ENCODE measurements around the gene UNKL. TPM values are rescaled to one million over a fixed set of nuclear protein-coding genes. Genes with fewer than 3 reads are reported as not detected.

Gene UNKL
- total and polyA plus RNA-seq, 2 of the 8 experiments (the other 6 are each of a cell fraction or from before 2014, with no cell fraction given), result 25.1 to 31.8 TPM

DNA sequence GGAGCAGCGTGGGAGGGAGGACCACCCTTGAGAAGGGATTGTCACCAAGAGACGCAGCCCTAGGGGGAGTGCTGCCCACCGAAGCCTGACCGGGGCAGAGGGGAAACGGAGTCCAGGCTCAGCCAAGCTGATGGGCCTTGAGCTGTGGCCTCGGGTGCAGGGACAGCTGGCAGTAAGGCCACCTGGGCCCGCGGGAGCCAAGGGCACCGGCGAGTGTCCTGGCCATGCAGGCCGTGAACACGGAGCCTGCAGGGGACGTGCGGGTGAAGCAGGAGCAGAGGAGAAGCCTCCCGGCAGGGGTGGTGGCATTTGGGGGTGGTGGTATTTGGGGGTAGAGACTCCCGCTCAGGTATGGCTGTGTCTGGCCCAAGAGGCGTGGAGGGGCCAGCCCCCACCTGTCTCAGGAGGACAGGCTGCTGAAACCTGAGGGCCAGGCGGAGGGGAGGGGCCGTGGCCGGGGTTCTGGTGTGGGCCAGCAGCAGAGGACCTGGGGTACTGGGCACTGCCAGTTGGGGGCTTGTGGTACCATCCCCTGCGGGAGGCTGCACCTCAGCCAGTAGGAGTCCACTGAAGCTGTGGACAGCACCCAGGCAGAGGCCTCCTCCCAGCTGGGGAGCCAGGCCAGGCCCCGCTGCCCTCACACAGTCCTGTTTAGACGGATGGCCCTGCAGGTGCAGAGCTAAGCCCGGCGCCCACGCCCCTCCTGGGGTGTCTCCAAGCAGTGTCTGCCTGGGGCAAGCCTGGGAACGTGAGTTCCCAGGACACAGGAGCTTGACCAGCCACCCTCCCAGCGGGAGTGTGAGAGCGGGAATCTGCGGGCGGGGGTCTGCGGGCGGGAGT lies 58.2 kb downstream of the UNKL start:
- Histone ChIP-seq H4K8ac (ENCODE audit: extremely low read depth, insufficient read depth, low read length) (0 out of 2 replicates have a peak overlapping the region, but pooled peaks have one; percentile 14), H3K79me1 (ENCODE audit: low read depth, low read length) (peaks cover 21% of the 10 kb centered on the region), H3K36me3 (ENCODE audit: control insufficient read depth in 2 of 4, insufficient read depth in 4 of 4, low read length in 3 of 4) (peaks cover 0 to 3% (median 0%) of the 10 kb centered on the region in 4 experiments; a peak in 1 of 8 replicates), H2BK15ac (ENCODE audit: low read length) (no peak overlapping the region), H3K4me1 (replicated peaks in 1 of 4; ENCODE audit: control insufficient read depth in 3 of 4, insufficient read depth in 4 of 4, low read length in 3 of 4) (0 out of 7 replicates have a peak, but pooled peaks cover 0 to under 1% (median 0%) of the 10 kb centered on the region in 4 experiments), H3K23me2 (ENCODE audit: low read depth, low read length) (peaks cover 10% of the 10 kb centered on the region), H4K91ac (replicated peaks; ENCODE audit: insufficient read length, low read length) (no peak overlapping the region), H3K9me3 (ENCODE audit: insufficient read depth in 2 of 2, low read depth in 1 of 2, low read length in 1 of 2) (no peaks in the 10 kb centered on the region), H3K4me2 (ENCODE audit: insufficient read depth in 1 of 2, low read depth in 2 of 2, low read length in 2 of 2) (no peak overlapping the region), H2BK20ac (ENCODE audit: low read length) (no peak overlapping the region), H3K23ac (ENCODE audit: insufficient read length) (no peak overlapping the region), H2BK5ac (ENCODE audit: low read depth, low read length) (no peak overlapping the region), H4K5ac (ENCODE audit: insufficient read length, low read depth, low read length) (no peak overlapping the region), H2AFZ (ENCODE audit: low read length) (no peak overlapping the region), H2BK120ac (replicated peaks; ENCODE audit: low read depth, low read length) (no peak overlapping the region), H3K18ac (ENCODE audit: extremely low read depth, low read length) (no peak overlapping the region), H2AK5ac (ENCODE audit: low read depth, low read length) (no peak overlapping the region), H3K4ac (replicated peaks; ENCODE audit: insufficient read length, low read depth, low read length) (no peak overlapping the region), H3K4me3 (ENCODE audit: extremely low read depth in 1 of 4, insufficient read depth in 2 of 4, low read depth in 3 of 4, low read length in 4 of 4) (no peak overlapping the region), H3K56ac (replicated peaks; ENCODE audit: insufficient read length, low read depth, low read length) (no peak overlapping the region), H3K27me3 (replicated peaks in 1 of 4; ENCODE audit: control insufficient read depth in 3 of 4, extremely low read depth in 1 of 4, insufficient read depth in 3 of 4, low read length in 3 of 4) (no peaks in the 10 kb centered on the region; a peak in 1 of 7 replicates), H4K20me1 (replicated peaks in 1 of 2; ENCODE audit: control insufficient read depth in 1 of 2, insufficient read depth in 2 of 2, low read length in 2 of 2) (peaks cover 4 to 19% of the 10 kb centered on the region in 2 experiments), H3K14ac (ENCODE audit: insufficient read length) (no peak overlapping the region), H3K27ac (ENCODE audit: low read depth, low read length) (no peak overlapping the region), H3K79me2 (ENCODE audit: control insufficient read depth in 1 of 2, insufficient read depth in 2 of 2, low read length in 2 of 2) (peaks cover 0 to 46% of the 10 kb centered on the region in 2 experiments; a peak in 2 of 4 replicates), H3K9ac (replicated peaks in 1 of 4; ENCODE audit: extremely low read depth in 1 of 4, low read depth in 3 of 4, low read length in 3 of 4) (no peak overlapping the region), H2BK12ac (ENCODE audit: low read depth, low read length) (no peak overlapping the region; the same call in 1 of the 2 replicates)
- DNase-seq (ENCODE audit: low read depth in 1 of 2, low spot score in 2 of 2), result no peak
- FAIRE-seq, result no peak
- ChIA-PET POLR2A (ENCODE audit: partially characterized antibody) (interaction anchor here (0.6 to 0.7 kb wide), 2 partner anchors 21 to 30 kb away, joined by 3 read pairs; no protein-coding TSS in a partner anchor), CTCF (ENCODE audit: partially characterized antibody) (interaction anchor here (1.0 to 3.5 kb wide), 4 partner anchors 7 to 26 kb away, joined by 3 to 32 read pairs (median 4); no protein-coding TSS in a partner anchor)
- WGBS, 2 experiments (ENCODE audit: extremely low coverage in 1 of 2, insufficient coverage in 1 of 2, insufficient read length in 1 of 2, insufficient replicate concordance in 2 of 2, low coverage in 1 of 2, low lambda C conversion rate in 2 of 2, missing lambda C conversion rate in 1 of 2), result 93% methylated on average over 22 of the region's 33 CpGs; no CpG with 5 or more reads in 1 of the 2 experiments
- TF ChIP-seq SIN3A (conservative IDR thresholded peaks at IDR 0.05 in 1 of 2, IDR thresholded peaks at IDR 0.05 in 1 of 2; ENCODE audit: low read depth in 1 of 2, low read length in 2 of 2), result no peak
- TF ChIP-seq, protein P1, sequence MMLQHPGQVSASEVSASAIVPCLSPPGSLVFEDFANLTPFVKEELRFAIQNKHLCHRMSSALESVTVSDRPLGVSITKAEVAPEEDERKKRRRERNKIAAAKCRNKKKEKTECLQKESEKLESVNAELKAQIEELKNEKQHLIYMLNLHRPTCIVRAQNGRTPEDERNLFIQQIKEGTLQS (IDR thresholded peaks at IDR 0.05; ENCODE audit: insufficient read depth, low read depth, low read length), result no peak
- TF ChIP-seq CHD1 (IDR thresholded peaks at IDR 0.05; ENCODE audit: low read depth, low read length), result no peak
- TF ChIP-seq TEAD4 (IDR thresholded peaks at IDR 0.05; ENCODE audit: low read depth, low read length), result no peak
- TF ChIP-seq RAD21 (IDR thresholded peaks at IDR 0.05 in 1 of 2, conservative IDR thresholded peaks at IDR 0.05 in 1 of 2; ENCODE audit: low read depth in 2 of 2, low read length in 2 of 2), result no peak
- no peak for TF ChIP-seq EZH2 (IDR thresholded peaks at IDR 0.05; ENCODE audit: low read depth, low read length, severe bottlenecking)
- no peak for TF ChIP-seq RFX5 (IDR thresholded peaks at IDR 0.05; ENCODE audit: borderline replicate concordance, low read depth, low read length)
- TF ChIP-seq, protein P2, sequence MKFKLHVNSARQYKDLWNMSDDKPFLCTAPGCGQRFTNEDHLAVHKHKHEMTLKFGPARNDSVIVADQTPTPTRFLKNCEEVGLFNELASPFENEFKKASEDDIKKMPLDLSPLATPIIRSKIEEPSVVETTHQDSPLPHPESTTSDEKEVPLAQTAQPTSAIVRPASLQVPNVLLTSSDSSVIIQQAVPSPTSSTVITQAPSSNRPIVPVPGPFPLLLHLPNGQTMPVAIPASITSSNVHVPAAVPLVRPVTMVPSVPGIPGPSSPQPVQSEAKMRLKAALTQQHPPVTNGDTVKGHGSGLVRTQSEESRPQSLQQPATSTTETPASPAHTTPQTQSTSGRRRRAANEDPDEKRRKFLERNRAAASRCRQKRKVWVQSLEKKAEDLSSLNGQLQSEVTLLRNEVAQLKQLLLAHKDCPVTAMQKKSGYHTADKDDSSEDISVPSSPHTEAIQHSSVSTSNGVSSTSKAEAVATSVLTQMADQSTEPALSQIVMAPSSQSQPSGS (IDR thresholded peaks at IDR 0.05; ENCODE audit: low read length), result no peak
